OCI-LY7 (cell line): ENCODE data around the gene NEUROD2.

Experiments used
- EZH2phosphoT487 ChIP-seq: fragments of 200-600 bp; sonication (generic); IDR thresholded peaks from 2 replicates; pipeline ENCODE4 v1.6.1; 2018; ENCODE audit warnings: low read depth, borderline replicate concordance, mild to moderate bottlenecking, mixed run types, antibody characterized with exemption, low read length, moderate library complexity, mixed read lengths
- TF ChIP-seq, protein P1 (sequence below): fragments of 200-600 bp; sonication (generic); conservative IDR thresholded peaks from 2 replicates; pipeline ENCODE4 v1.5.1; 2014; ENCODE audit warnings: mild to moderate bottlenecking, antibody characterized with exemption, low read length, moderate library complexity, mixed read lengths

DNA sequence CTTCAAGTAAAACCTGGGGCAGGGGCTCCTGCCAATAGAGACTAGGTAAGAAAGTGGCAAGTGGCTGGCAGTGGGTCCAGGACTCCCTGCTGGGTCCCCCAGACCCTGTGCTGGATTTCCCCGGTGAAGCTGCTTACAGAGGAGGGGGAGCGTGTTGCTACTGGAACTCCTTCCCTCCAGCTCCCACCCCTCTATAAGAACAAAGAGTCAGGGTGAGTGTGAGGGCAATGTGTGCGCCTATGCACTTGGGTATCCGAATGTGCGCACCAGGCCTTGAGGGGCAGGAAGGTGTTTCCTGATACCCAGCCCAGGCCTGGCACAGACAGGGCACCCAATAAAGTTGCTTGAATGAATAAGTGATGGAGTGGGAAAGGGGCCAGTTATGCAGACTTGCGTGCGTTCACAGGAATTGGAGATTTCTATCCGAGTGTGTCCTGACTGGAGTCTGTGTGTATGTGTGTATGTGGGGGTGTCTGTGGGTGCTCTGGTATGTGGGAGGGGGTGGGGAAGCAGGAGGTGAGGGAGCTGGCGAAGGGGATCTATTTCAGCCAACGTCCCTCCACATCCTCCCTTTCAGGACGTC is 11.7 kb downstream of the NEUROD2 start:
- no peak for TF ChIP-seq EZH2phosphoT487
- TF ChIP-seq, protein P1, sequence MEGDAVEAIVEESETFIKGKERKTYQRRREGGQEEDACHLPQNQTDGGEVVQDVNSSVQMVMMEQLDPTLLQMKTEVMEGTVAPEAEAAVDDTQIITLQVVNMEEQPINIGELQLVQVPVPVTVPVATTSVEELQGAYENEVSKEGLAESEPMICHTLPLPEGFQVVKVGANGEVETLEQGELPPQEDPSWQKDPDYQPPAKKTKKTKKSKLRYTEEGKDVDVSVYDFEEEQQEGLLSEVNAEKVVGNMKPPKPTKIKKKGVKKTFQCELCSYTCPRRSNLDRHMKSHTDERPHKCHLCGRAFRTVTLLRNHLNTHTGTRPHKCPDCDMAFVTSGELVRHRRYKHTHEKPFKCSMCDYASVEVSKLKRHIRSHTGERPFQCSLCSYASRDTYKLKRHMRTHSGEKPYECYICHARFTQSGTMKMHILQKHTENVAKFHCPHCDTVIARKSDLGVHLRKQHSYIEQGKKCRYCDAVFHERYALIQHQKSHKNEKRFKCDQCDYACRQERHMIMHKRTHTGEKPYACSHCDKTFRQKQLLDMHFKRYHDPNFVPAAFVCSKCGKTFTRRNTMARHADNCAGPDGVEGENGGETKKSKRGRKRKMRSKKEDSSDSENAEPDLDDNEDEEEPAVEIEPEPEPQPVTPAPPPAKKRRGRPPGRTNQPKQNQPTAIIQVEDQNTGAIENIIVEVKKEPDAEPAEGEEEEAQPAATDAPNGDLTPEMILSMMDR: no peak
